Measurements from ENCODE around the gene ASIC1. TPM values are rescaled to one million over a fixed set of nuclear protein-coding genes. Genes with fewer than 3 reads are reported as not detected.
A peak's percentile ranks its signal among the peaks of the same experiment; 100 is the strongest.
"Not testable (repeated sequence)": the region's sequence is repeated elsewhere in the genome, so short reads cannot be mapped to it uniquely, and the experiment has no call there.

ASIC1 gene
- total and polyA plus RNA-seq, 8 donors, result 0.14 to 1.0 (median 0.57) TPM

DNA sequence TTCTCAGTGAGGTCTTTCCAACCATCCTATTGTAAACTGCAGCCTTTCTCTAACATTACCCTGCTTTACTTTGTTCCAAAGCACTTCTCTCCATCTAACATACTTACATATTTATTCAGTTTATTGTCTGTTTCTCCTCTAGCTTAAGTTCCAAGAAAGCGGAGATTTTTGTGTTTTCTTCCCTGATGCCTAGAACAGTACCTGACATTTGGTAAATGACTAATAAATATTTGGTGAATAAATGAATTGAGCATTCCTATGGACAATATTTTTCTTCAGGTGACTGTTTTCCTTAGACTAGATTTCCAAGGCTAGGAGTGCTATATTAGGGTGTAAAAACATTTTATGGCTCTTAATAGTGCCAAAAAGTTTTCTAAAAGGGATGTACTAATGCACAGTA, 34.5 kb upstream of the ASIC1 start:
- no peak for ATAC-seq
- no peak for TF ChIP-seq CTCF (IDR thresholded peaks at IDR 0.05)
- H3K4me1 ChIP-seq, result no peaks in the 10 kb centered on the region
- no peak overlapping the region for H3K4me3 ChIP-seq
- no peaks in the 10 kb centered on the region for H3K36me3 ChIP-seq
- intact Hi-C loops (cut with DNase I), result no loop called here
- FAIRE-seq, result no peak
- no peak for DNase-seq
- no peak overlapping the region for H3K27ac ChIP-seq
- no peaks in the 10 kb centered on the region for H3K9me3 ChIP-seq
- H3K27me3 ChIP-seq, result no peaks in the 10 kb centered on the region
- 97 to 100% methylated on average over 1 of the region's 1 CpG for WGBS, 2 donors

GRCh38 chr12:50024227-50024626, 33.2 kb upstream of the ASIC1 start:
- no peak for FAIRE-seq
- Histone ChIP-seq H3K27ac (no peak overlapping the region), H3K9me3 (no peaks in the 10 kb centered on the region), H3K27me3 (no peaks in the 10 kb centered on the region), H3K36me3 (no peaks in the 10 kb centered on the region), H3K4me3 (no peak overlapping the region), H3K4me1 (no peaks in the 10 kb centered on the region)
- DNase-seq, result no peak
- 58 to 66% methylated on average over 8 of the region's 8 CpGs for WGBS, 2 donors
- intact Hi-C loops (cut with DNase I), result no loop called here
- ATAC-seq, result no peak
- no peak for TF ChIP-seq CTCF (IDR thresholded peaks at IDR 0.05)

DNA sequence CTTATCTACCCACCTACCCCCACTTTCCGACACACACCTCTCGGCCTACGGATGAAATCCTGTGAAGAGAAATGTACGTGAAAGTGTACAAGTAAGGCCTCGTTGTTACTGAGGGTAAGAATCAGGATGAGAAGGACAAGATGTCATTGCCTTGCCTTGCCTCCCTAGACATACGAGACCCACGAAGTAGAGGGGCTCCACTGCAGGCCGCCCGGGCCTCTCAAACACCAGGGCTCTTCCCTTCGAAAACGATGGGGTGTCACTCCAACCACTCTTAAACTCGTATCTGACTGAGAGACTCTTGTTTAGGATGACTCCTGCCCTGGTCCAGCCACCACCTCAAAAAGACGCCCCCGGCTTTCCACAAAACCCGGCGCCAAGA, 32.6 kb upstream of the ASIC1 start:
- H3K4me3 ChIP-seq, result peak overlapping the region; percentile 20 to 70 (median 66)
- no peaks in the 10 kb centered on the region for H3K36me3 ChIP-seq
- H3K27me3 ChIP-seq, result no peaks in the 10 kb centered on the region
- FAIRE-seq (no peak), DNase-seq (no peak), ATAC-seq (peak in 3 of 4 donors; percentile 4 to 26 (median 17))
- H3K27ac ChIP-seq, result no peak overlapping the region
- H3K9me3 ChIP-seq, result no peaks in the 10 kb centered on the region
- WGBS, 2 donors, result 1 to 2% methylated on average over 16 of the region's 16 CpGs
- intact Hi-C loops (cut with DNase I), result no loop called here
- no peak for TF ChIP-seq CTCF (IDR thresholded peaks at IDR 0.05)
- no peaks in the 10 kb centered on the region for H3K4me1 ChIP-seq

DNA sequence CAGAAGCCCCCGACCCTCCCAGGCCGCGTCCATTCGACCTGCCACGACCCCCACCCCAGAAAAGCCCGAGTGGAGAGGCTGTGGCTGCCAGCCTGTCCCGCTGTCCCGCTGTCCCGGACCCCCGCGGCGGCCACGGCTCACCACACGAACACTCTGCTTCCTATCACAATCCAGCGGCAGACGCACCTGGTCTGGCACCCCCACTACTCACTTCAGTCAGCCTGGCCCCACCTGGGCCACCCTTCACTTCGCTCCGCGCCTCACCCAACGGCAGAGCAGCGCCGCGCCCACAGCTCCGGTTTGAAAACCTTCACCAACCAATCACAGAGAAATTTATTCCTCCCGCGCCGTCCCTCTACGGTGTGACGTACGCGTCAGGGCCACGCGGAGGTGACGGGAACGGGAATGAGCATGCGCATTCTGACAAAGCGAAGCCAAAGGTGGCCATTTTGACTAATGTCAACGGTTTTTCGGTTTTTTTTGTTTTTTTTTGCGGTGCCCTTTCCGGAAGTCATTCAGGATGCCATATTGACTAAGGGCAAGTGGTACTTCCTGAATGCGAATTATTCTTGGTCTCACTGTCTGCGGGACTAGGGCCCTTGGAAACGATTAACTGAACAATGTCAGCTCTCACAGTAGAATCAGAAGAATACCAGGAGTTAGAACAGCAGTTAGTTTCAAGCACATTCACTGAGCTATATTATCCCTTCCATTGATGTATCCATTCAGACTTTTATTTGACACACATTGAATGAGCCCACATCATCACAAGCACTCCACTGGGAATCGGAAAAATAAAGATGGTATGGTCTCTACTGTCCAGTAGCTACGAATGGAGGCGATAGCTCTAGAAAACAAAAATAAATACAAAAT, 32.0 kb upstream of the ASIC1 start, which contains the start of gene RACGAP1:
Gene RACGAP1, minus strand, starts transcription at position 308 of the 873 bp plus-strand sequence. CDS start 8,779 bp downstream, outside the sequence.
- DNase-seq, result peak; percentile 90 to 98 (median 96)
- H3K27me3 ChIP-seq, result no peaks in the 10 kb centered on the region
- no peaks in the 10 kb centered on the region for H3K9me3 ChIP-seq
- FAIRE-seq, result peak; percentile 96
- H3K36me3 ChIP-seq, result no peaks in the 10 kb centered on the region
- WGBS, 2 donors, result 4 to 5% methylated on average over 47 of the region's 47 CpGs
- peak; percentile 98 to 100 (median 100) for ATAC-seq
- no peaks in the 10 kb centered on the region for H3K4me1 ChIP-seq
- peak within 1 kb of the TSS; percentile 20 to 70 (median 66) for H3K4me3 ChIP-seq
- intact Hi-C loops (cut with DNase I), result no loop called here
- no peak for TF ChIP-seq CTCF (IDR thresholded peaks at IDR 0.05)
- no peak within 1 kb of the TSS for H3K27ac ChIP-seq

DNA sequence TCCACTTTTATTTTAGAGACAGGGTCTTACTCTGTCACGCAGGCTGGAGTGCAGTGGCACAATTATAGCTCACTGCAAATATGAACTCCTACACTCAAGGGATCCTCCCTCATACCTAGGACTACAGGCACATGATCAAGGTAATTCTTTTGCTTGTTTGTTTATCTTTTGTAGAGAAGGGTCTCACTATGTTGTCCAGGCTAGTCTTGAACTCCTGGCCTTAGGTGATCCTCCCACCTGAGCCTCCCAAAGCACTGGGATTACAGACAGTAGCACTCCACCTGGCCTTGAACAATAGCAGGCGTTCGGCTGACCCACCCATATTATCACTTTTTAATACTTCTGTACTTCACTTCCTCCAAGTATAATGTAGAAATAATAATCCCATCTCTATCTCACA, 30.7 kb upstream of the ASIC1 start:
- no peak for DNase-seq
- no peaks in the 10 kb centered on the region for H3K9me3 ChIP-seq
- ATAC-seq, result no peak
- no peaks in the 10 kb centered on the region for H3K36me3 ChIP-seq
- FAIRE-seq, result no peak
- H3K4me1 ChIP-seq, result no peaks in the 10 kb centered on the region
- no peak overlapping the region for H3K4me3 ChIP-seq
- intact Hi-C loops (cut with DNase I), result no loop called here
- no peaks in the 10 kb centered on the region for H3K27me3 ChIP-seq
- TF ChIP-seq CTCF (IDR thresholded peaks at IDR 0.05), result no peak
- no peak overlapping the region for H3K27ac ChIP-seq
- 69 to 76% methylated on average over 3 of the region's 3 CpGs for WGBS, 2 donors

DNA sequence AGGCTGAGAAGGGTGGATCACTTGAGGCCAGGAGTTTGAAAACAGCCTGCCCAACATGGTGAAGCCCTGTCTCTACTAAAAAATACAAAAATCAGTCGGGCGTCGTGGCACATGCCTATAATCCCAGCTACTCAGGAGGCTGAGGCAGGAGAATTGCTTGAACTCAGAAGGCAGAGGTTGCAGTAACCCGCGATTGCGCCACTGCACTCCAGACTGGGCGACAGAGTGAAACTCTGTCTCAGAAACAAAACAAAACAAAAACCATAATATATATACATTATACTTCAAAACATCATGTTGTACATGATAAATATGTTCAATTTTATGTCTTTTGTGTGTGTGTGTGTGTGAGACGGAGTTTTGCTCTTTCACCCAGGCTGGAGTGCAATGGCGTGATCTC, 26.9 kb upstream of the ASIC1 start:
- WGBS, 2 donors, result 72 to 77% methylated on average over 9 of the region's 9 CpGs
- intact Hi-C loops (cut with DNase I); ATAC-seq; H3K9me3 ChIP-seq; H3K4me3 ChIP-seq; H3K27me3 ChIP-seq; H3K36me3 ChIP-seq; H3K4me1 ChIP-seq; DNase-seq; H3K27ac ChIP-seq; FAIRE-seq: not testable (repeated sequence)

All from pancreas (tissue), 10 donors.